BLaER1 treated with 17β-estradiol and CSF1 and Interleukin-3, amounts not matched to agents 10 nM and 100 nM (cell line): Measurements from ENCODE around the gene DGKD.

Source experiments
- H3K27ac ChIP-seq, 11 experiments: shearing (Covaris generic); formaldehyde crosslinking; 2 replicates each; pipeline ENCODE4 v1.8.1; 2022
- H3K27me3 ChIP-seq, 11 experiments: shearing (Covaris generic); formaldehyde crosslinking; 2 replicates each; pipeline ENCODE4 v1.8.1; 2022
- H3K36me3 ChIP-seq, 11 experiments: shearing (Covaris generic); formaldehyde crosslinking; 2 replicates each; pipeline ENCODE4 v1.8.1; 2022
- H3K4me1 ChIP-seq, 10 experiments: shearing (Covaris generic); formaldehyde crosslinking; 2 replicates each; pipeline ENCODE4 v1.8.1; 2022
- H3K4me2 ChIP-seq, 11 experiments: shearing (Covaris generic); formaldehyde crosslinking; 2 replicates each; pipeline ENCODE4 v1.8.1; 2022
- H3K4me3 ChIP-seq, 10 experiments: shearing (Covaris generic); formaldehyde crosslinking; 2 replicates each; pipeline ENCODE4 v1.8.1; 2022
- H3K9ac ChIP-seq, 11 experiments: shearing (Covaris generic); formaldehyde crosslinking; 2 replicates each; pipeline ENCODE4 v1.8.1; 2022
- H3K9me3 ChIP-seq, 11 experiments: shearing (Covaris generic); formaldehyde crosslinking; replicated peaks in 1 of 11; 2 replicates each; pipeline ENCODE4 v1.8.1; 2022
- H4K20me1 ChIP-seq, 11 experiments: shearing (Covaris generic); formaldehyde crosslinking; 2 replicates each; pipeline ENCODE4 v1.8.1; 2022
- Cebpa-rat ChIP-seq, 11 experiments: shearing (Covaris generic); IDR thresholded peaks; 2 replicates each; pipeline ENCODE4 v1.8.1; 2022

Gene DGKD

DNA sequence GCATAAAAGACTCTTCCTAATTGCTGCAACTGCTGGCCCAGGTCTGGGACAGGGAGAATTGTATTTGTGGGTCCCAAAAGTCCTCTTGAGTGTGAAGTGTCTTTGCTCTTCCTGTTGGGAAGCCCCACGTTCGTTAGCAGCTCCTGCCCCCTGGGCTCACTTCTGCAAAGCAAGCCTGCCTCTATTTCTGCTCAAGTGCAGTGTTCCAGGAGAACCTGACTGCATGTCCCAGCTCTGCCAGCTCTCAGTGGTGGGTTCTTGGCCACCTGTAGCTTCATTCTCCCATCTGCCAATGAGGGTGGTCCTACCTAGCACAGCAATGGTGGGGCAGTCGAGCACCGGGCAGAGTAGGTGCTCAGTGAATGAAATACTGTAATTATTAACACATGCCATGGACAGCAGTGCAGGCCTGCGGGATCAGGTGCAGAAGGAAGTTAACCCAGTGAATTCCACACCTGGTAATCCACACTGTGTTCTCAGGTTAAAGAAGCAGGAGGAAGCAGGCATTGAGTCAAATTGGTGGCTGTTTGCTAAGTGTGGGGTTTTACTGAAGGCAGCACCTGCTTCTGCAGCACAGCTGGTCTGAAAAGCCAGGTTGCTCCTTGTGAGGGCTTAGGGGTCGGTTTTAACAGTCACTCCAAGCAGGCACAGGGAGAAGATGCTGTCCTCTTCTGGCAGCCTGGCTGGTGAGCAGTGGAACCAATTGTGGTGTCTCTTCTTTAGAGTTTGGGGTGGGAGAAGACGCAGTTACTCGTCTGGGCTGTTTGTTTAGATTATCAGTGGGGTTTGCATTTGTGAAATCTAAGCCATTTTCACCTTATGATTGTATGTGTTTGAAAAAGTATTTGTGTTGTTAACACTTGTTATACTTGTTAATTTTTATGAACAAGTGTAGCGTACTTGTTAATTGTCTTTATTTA is 54.3 kb downstream of the DGKD start:
- Histone ChIP-seq H3K9me3 (peaks cover 31 to 52% (median 44%) of the 10 kb centered on the region in 11 experiments), H3K36me3 (peaks cover 60 to 100% (median 98%) of the 10 kb centered on the region in 11 experiments), H3K4me2 (peak overlapping the region in 7 of 11 experiments; percentile 3 to 35 (median 19); a peak in 8 of 22 replicates), H3K4me1 (peaks cover 13 to 42% (median 26%) of the 10 kb centered on the region in 10 experiments), H3K27ac (no peak overlapping the region), H3K4me3 (no peak overlapping the region), H4K20me1 (peaks cover 16 to 100% (median 86%) of the 10 kb centered on the region in 11 experiments; a peak in 20 of 22 replicates), H3K27me3 (no peaks in the 10 kb centered on the region), H3K9ac (no peak overlapping the region)
- no peak for TF ChIP-seq Cebpa-rat (IDR thresholded peaks at IDR 0.05)

DNA sequence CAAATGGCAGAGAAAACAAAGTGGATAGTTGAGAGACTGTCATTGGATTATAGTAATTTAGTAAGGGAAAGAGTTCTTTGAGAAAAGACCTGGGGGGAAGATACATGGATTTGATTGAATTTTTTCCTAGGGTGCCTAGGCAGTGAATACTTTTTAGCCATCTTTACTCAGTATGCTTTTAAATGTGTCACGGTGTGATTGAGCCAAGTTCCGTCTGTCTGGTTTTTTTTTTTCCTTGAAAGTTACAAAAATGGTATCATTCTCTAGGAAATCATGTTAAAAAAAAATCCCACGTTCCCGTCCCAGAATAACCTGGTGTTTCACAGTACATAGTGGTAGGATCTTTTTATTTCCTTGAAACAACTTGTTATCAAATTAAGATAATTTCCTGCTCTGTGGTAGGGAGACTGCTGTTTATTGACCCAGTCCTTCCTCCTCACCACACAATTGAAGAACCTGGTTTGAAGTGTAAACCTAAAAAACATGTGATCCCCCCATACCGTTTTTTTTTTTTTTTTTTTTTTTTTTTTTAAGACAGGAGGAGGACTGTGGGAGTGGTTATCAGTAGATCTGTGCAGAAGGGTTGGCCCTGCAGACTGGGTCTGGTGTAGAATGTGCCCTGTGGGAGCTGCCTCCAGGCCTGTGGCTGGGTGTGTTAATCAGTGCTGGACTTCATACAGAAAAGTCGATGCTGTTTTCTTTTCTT is 55.1 kb downstream of the DGKD start:
- TF ChIP-seq Cebpa-rat (IDR thresholded peaks at IDR 0.05), result no peak
- peaks cover 31 to 52% (median 44%) of the 10 kb centered on the region in 11 experiments for H3K9me3 ChIP-seq
- no peaks in the 10 kb centered on the region for H3K27me3 ChIP-seq
- H3K36me3 ChIP-seq, result peaks cover 64 to 100% (median 98%) of the 10 kb centered on the region in 11 experiments
- no peak overlapping the region for H3K9ac ChIP-seq
- H3K4me2 ChIP-seq, result peak overlapping the region in 3 of 11 experiments; percentile 3 to 28 (median 23); a peak in 5 of 22 replicates
- H3K4me3 ChIP-seq, result 0 out of 20 replicates have a peak overlapping the region, but pooled peaks of 1 of the 10 experiments have one; percentile 12
- H3K4me1 ChIP-seq, result peaks cover 21 to 50% (median 34%) of the 10 kb centered on the region in 10 experiments
- peaks cover 24 to 100% (median 86%) of the 10 kb centered on the region in 11 experiments; a peak in 20 of 22 replicates for H4K20me1 ChIP-seq
- H3K27ac ChIP-seq, result no peak overlapping the region

DNA sequence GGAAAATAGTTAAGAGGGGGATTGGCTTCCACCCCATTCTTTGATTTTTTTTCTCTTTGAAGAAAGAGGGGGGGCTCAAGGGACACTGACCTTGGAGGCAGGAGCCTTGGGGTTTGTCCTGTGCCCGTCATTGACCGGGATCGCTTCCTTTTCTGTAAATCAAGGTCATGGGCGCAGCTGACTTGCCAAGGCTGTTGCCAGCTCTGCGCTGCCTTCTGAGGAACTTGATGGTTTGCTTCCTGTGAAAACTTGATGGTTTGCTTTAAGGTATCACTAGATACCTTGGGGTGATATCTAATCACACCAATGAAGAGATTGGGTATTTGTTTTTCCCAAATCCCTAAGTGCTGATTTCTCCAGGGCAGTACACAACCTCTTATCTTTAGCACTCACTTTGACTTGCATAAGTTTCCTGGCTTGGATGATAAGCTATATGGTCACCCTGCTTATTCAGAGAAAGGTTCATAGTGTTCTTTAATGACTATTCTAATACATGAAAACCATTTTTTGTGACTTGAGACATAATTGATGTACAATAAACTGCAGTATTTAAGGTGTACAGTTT is 56.0 kb downstream of the DGKD start:
- Histone ChIP-seq H3K4me3 (peak overlapping the region in 2 of 10 experiments; percentile 12 to 29; a peak in 2 of 20 replicates), H3K4me2 (peak overlapping the region in 1 of 11 experiments; percentile 28; a peak in 1 of 22 replicates), H3K36me3 (peaks cover 65 to 100% (median 99%) of the 10 kb centered on the region in 11 experiments), H3K9ac (no peak overlapping the region), H3K9me3 (peaks cover 31 to 52% (median 44%) of the 10 kb centered on the region in 11 experiments), H3K27ac (no peak overlapping the region), H4K20me1 (peaks cover 32 to 100% (median 86%) of the 10 kb centered on the region in 11 experiments; a peak in 20 of 22 replicates), H3K27me3 (no peaks in the 10 kb centered on the region), H3K4me1 (peaks cover 30 to 58% (median 43%) of the 10 kb centered on the region in 10 experiments)
- TF ChIP-seq Cebpa-rat (IDR thresholded peaks at IDR 0.05), result no peak

DNA sequence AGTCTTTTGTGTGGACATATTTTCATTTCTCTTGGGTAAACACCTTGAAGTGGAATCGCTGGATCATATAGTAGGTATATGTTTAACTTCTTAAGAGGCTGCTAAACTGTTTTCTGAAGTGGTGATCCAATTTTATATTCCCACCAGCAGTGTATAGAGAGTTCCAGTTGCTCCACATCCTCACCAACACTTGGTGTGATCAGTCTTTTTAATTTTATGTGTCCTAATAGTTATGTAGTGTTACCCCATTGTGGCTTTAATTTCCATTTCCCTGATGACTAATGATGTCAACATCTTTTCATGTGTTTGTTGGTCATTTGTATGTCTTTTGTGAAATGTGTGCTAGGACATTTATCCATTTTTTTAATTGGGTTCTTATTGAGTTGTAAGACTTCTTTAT is 56.9 kb downstream of the DGKD start:
- H3K4me1 ChIP-seq, result peaks cover 35 to 67% (median 52%) of the 10 kb centered on the region in 10 experiments
- peaks cover 31 to 52% (median 44%) of the 10 kb centered on the region in 11 experiments for H3K9me3 ChIP-seq
- no peak overlapping the region for H3K27ac ChIP-seq
- H3K27me3 ChIP-seq, result no peaks in the 10 kb centered on the region
- no peak for TF ChIP-seq Cebpa-rat (IDR thresholded peaks at IDR 0.05)
- H3K9ac ChIP-seq, result no peak overlapping the region
- no peak overlapping the region; a peak in 1 of 20 replicates for H3K4me3 ChIP-seq
- H3K36me3 ChIP-seq, result peaks cover 66 to 100% (median 98%) of the 10 kb centered on the region in 11 experiments
- H4K20me1 ChIP-seq, result peaks cover 39 to 100% (median 86%) of the 10 kb centered on the region in 11 experiments; a peak in 20 of 22 replicates
- H3K4me2 ChIP-seq, result no peak overlapping the region

GRCh38 chr2:233412405-233412804 is 58.1 kb downstream of the DGKD start:
- H3K36me3 ChIP-seq, result peaks cover 56 to 100% (median 97%) of the 10 kb centered on the region in 11 experiments
- no peak overlapping the region for H3K9ac ChIP-seq
- H3K27ac ChIP-seq, result no peak overlapping the region
- H3K4me1 ChIP-seq, result peaks cover 35 to 79% (median 64%) of the 10 kb centered on the region in 10 experiments
- peaks cover 51 to 100% (median 86%) of the 10 kb centered on the region in 11 experiments; a peak in 20 of 22 replicates for H4K20me1 ChIP-seq
- H3K4me3 ChIP-seq, result no peak overlapping the region
- H3K4me2 ChIP-seq, result peak overlapping the region in 1 of 11 experiments; percentile 91; a peak in 1 of 22 replicates
- peaks cover 31 to 51% (median 44%) of the 10 kb centered on the region in 11 experiments for H3K9me3 ChIP-seq
- TF ChIP-seq Cebpa-rat (IDR thresholded peaks at IDR 0.05), result no peak
- H3K27me3 ChIP-seq, result no peaks in the 10 kb centered on the region

DNA sequence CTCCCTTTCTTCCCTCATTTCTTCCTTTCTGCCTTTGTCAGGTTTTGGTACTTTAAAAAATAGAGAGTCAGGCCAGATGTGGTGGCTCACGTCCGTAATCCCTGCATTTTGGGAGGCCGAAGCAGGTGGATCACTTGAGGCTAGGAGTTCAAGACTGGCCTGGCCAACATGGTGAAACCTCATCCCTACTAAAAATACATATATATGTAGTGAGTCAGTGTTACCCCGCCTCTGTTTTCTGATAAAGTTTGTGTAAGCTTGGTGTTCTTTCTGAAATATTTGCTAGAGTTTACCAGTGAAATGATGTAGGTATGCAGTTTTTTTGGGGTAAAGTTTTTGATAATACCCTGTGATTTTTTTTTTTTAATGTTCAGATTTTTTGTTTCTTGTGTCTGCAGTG is 58.8 kb downstream of the DGKD start:
- TF ChIP-seq Cebpa-rat (IDR thresholded peaks at IDR 0.05), result no peak
- H3K9me3 ChIP-seq, result peaks cover 31 to 45% (median 43%) of the 10 kb centered on the region in 11 experiments

DNA sequence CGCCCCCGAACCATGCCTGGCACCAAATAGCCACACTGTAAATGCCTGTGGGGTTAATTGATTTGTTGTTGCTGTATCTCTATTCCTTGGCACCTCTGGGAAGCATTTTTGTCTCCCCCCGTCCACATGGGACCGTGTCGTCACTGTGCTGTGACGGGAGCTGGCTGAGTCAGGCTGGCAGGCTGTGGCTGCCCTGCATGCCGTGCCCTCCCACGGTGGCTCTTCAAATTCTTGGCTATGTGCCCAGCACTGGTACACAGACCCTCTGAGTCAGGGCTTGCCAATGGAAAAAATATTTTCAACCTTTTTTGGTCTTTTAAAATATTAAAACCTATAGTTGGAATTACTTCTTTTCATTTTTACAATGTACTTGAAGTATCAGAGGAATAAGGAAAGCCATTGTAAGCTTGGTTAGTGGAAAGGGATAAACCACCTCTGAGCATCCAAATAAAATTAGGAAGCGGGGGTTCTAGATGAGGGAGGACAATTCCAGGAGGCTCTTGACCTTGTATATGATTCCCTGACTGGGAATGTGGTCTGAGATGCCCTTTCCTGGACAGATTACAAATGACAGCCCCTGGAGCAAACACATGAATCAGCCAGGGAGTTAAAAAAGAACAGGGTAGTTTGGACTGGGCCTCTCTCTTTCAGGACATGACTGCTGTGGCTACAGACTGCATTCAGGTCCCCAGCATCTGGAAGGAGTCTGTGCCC is 59.4 kb downstream of the DGKD start:
- Histone ChIP-seq H3K4me3 (no peak overlapping the region), H4K20me1 (peaks cover 60 to 100% (median 86%) of the 10 kb centered on the region in 11 experiments; a peak in 21 of 22 replicates), H3K9ac (peak overlapping the region in 5 of 11 experiments; percentile 15 to 38 (median 27); a peak in 5 of 22 replicates), H3K27ac (peak overlapping the region in 7 of 11 experiments; percentile 3 to 38 (median 28); a peak in 10 of 22 replicates), H3K4me1 (peaks cover 38 to 79% (median 65%) of the 10 kb centered on the region in 10 experiments), H3K27me3 (no peaks in the 10 kb centered on the region), H3K9me3 (peaks cover 31 to 40% (median 37%) of the 10 kb centered on the region in 11 experiments), H3K4me2 (peak overlapping the region; percentile 42 to 94 (median 62)), H3K36me3 (peaks cover 43 to 100% (median 85%) of the 10 kb centered on the region in 11 experiments)
- TF ChIP-seq Cebpa-rat (IDR thresholded peaks at IDR 0.05), result no peak

More for the DNA sequence above, 58.8 kb downstream of the DGKD start:
- peak overlapping the region in 4 of 11 experiments; percentile 3 to 37 (median 18); a peak in 5 of 22 replicates for H3K27ac ChIP-seq
- H3K4me2 ChIP-seq, result peak overlapping the region; percentile 42 to 94 (median 62); a peak in 20 of 22 replicates
- H3K36me3 ChIP-seq, result peaks cover 50 to 100% (median 92%) of the 10 kb centered on the region in 11 experiments
- no peaks in the 10 kb centered on the region for H3K27me3 ChIP-seq
- H3K9ac ChIP-seq, result peak overlapping the region in 2 of 11 experiments; percentile 27 to 32; a peak in 2 of 22 replicates
- H4K20me1 ChIP-seq, result peaks cover 57 to 100% (median 86%) of the 10 kb centered on the region in 11 experiments; a peak in 21 of 22 replicates
- peaks cover 36 to 79% (median 65%) of the 10 kb centered on the region in 10 experiments for H3K4me1 ChIP-seq
- H3K4me3 ChIP-seq, result no peak overlapping the region
